Stimulated activated CD4-positive, alpha-beta T cell treated with anti-CD3 and anti-CD28 coated beads, Interleukin-12 subunit alpha, Interleukin-12 subunit beta, amount 100 ng/mL, for 48 hours (primary cell): ENCODE results near the gene CDC45.

ENCODE experiments used
- DNase-seq, 3 donors: peaks; one replicate each; pipeline ENCODE4 v3.0.0-alpha.2; 2020; ENCODE audit warnings: low read depth in 2 of 3, low spot score in 1 of 3

Gene CDC45

GRCh38 chr22:19514831-19515565, 35.3 kb downstream of the CDC45 start:
- no peak for DNase-seq

GRCh38 chr22:19515654-19516377, 36.1 kb downstream of the CDC45 start:
- no peak for DNase-seq

- DNase-seq, result no peak
These were observed 36.9 kb downstream of the CDC45 start for GRCh38 chr22:19516378-19517170.

- no peak for DNase-seq
These were observed 37.4 kb downstream of the CDC45 start for GRCh38 chr22:19517171-19517500.

GRCh38 chr22:19517919-19518611, 38.3 kb downstream of the CDC45 start:
- no peak for DNase-seq

- DNase-seq, result no peak
These were observed 38.9 kb downstream of the CDC45 start for GRCh38 chr22:19518635-19519034.

GRCh38 chr22:19519041-19519926, 39.6 kb downstream of the CDC45 start:
- no peak for DNase-seq

- no peak for DNase-seq
These were observed 40.3 kb downstream of the CDC45 start for GRCh38 chr22:19520007-19520406.

- no peak for DNase-seq
These were observed 41.0 kb downstream of the CDC45 start for GRCh38 chr22:19520566-19521305.

- no peak for DNase-seq
These were observed 42.6 kb downstream of the CDC45 start for GRCh38 chr22:19522190-19522880.

GRCh38 chr22:19522881-19523239, 43.1 kb downstream of the CDC45 start:
- DNase-seq, result no peak

- no peak for DNase-seq
These were observed 43.8 kb downstream of the CDC45 start for GRCh38 chr22:19523240-19524169.

- DNase-seq, result no peak
These were observed 44.7 kb downstream of the CDC45 start, which contains the start of gene CLDN5 for GRCh38 chr22:19524170-19525115. TSS of gene CLDN5 (minus strand) at chr22:19524410. CDS start at chr22:19524255, 155 bp downstream.

- DNase-seq, result no peak
These were observed 45.5 kb downstream of the CDC45 start for GRCh38 chr22:19525116-19525660.

GRCh38 chr22:19525666-19526065, 45.9 kb downstream of the CDC45 start:
- no peak for DNase-seq

- DNase-seq, result no peak
These were observed 46.5 kb downstream of the CDC45 start for GRCh38 chr22:19526076-19526701.
